Stimulated activated naive CD8-positive, alpha-beta T cell treated with anti-CD3 and anti-CD28 coated beads, Interleukin-15, Interleukin-2, amounts not matched to agents 100 U/mL and 50 U/mL, for 24 hours (primary cell): Measurements from ENCODE around the gene PTGFRN.
A peak's percentile ranks its signal among the peaks of the same experiment; 100 is the strongest.

Source experiments
- ATAC-seq: fragments of 150-1000 bp; cut with Tn5 transposase; one replicate; pipeline ENCODE4 v1.10.0; 2021
- DNase-seq: peaks from one replicate; pipeline ENCODE4 v3.0.0; 2021

PTGFRN gene

GRCh38 chr1:116943438-116943837 lies 33.7 kb downstream of the PTGFRN start:
- DNase-seq: peak; percentile 27
- peak; percentile 78 for ATAC-seq

GRCh38 chr1:116944613-116945012 lies 34.9 kb downstream of the PTGFRN start:
- ATAC-seq: no peak

GRCh38 chr1:116945421-116945820 lies 35.7 kb downstream of the PTGFRN start:
- DNase-seq (no peak), ATAC-seq (no peak)

More at GRCh38 chr1:116944613-116945012, 34.9 kb downstream of the PTGFRN start:
- DNase-seq: no peak

- no peak for DNase-seq
- no peak for ATAC-seq
These were observed 36.3 kb downstream of the PTGFRN start for GRCh38 chr1:116945996-116946395.

- ATAC-seq (no peak), DNase-seq (no peak)
These were observed 37.6 kb downstream of the PTGFRN start for GRCh38 chr1:116947092-116947860.

GRCh38 chr1:116948046-116948445 lies 38.3 kb downstream of the PTGFRN start:
- DNase-seq: no peak
- ATAC-seq: no peak

GRCh38 chr1:116948642-116949041 lies 38.9 kb downstream of the PTGFRN start:
- ATAC-seq (no peak), DNase-seq (no peak)

GRCh38 chr1:116949213-116949985 lies 39.7 kb downstream of the PTGFRN start:
- no peak for ATAC-seq
- no peak for DNase-seq

GRCh38 chr1:116950517-116951199 lies 40.9 kb downstream of the PTGFRN start:
- no peak for ATAC-seq

GRCh38 chr1:116951200-116951935 lies 41.7 kb downstream of the PTGFRN start:
- no peak for ATAC-seq
- no peak for DNase-seq

More at GRCh38 chr1:116950517-116951199, 40.9 kb downstream of the PTGFRN start:
- DNase-seq: no peak

- DNase-seq: no peak
- no peak for ATAC-seq
These were observed 43.1 kb downstream of the PTGFRN start for GRCh38 chr1:116952738-116953275.

- DNase-seq: no peak
- ATAC-seq: no peak
These were observed 44.7 kb downstream of the PTGFRN start for GRCh38 chr1:116954440-116954839.

GRCh38 chr1:116956378-116956777 lies 46.7 kb downstream of the PTGFRN start:
- DNase-seq (no peak), ATAC-seq (no peak)

- no peak for DNase-seq
- ATAC-seq: no peak
These were observed 47.9 kb downstream of the PTGFRN start for GRCh38 chr1:116957646-116958045.

- no peak for DNase-seq
- no peak for ATAC-seq
These were observed 48.4 kb downstream of the PTGFRN start for GRCh38 chr1:116958110-116958509.

- ATAC-seq: no peak
- no peak for DNase-seq
These were observed 49.3 kb downstream of the PTGFRN start for GRCh38 chr1:116958977-116959376.

GRCh38 chr1:116961606-116962005 lies 51.9 kb downstream of the PTGFRN start:
- DNase-seq (no peak), ATAC-seq (no peak)

- peak; percentile 23 for ATAC-seq
- no peak for DNase-seq
These were observed 53.4 kb downstream of the PTGFRN start for GRCh38 chr1:116962987-116963639.

GRCh38 chr1:116966791-116967190 lies 57.1 kb downstream of the PTGFRN start:
- DNase-seq (no peak), ATAC-seq (no peak)

GRCh38 chr1:116968724-116969123 lies 59.0 kb downstream of the PTGFRN start:
- ATAC-seq (no peak), DNase-seq (no peak)

- ATAC-seq (no peak), DNase-seq (no peak)
These were observed 61.6 kb downstream of the PTGFRN start for GRCh38 chr1:116971258-116971860.
